BLaER1 treated with 17β-estradiol and CSF1 and Interleukin-3, amounts not matched to agents 10 nM and 100 nM (cell line): ENCODE results near the gene HLA-F.
A peak's percentile ranks its signal among the peaks of the same experiment; 100 is the strongest.

ENCODE experiments used
- H3K27ac ChIP-seq, 11 experiments: shearing (Covaris generic); formaldehyde crosslinking; 2 replicates each; pipeline ENCODE4 v1.8.1; 2022
- H3K27me3 ChIP-seq, 11 experiments: shearing (Covaris generic); formaldehyde crosslinking; 2 replicates each; pipeline ENCODE4 v1.8.1; 2022
- H3K36me3 ChIP-seq, 11 experiments: shearing (Covaris generic); formaldehyde crosslinking; 2 replicates each; pipeline ENCODE4 v1.8.1; 2022
- H3K4me1 ChIP-seq, 10 experiments: shearing (Covaris generic); formaldehyde crosslinking; 2 replicates each; pipeline ENCODE4 v1.8.1; 2022
- H3K4me2 ChIP-seq, 11 experiments: shearing (Covaris generic); formaldehyde crosslinking; 2 replicates each; pipeline ENCODE4 v1.8.1; 2022
- H3K4me3 ChIP-seq, 10 experiments: shearing (Covaris generic); formaldehyde crosslinking; 2 replicates each; pipeline ENCODE4 v1.8.1; 2022
- H3K9ac ChIP-seq, 11 experiments: shearing (Covaris generic); formaldehyde crosslinking; 2 replicates each; pipeline ENCODE4 v1.8.1; 2022
- H3K9me3 ChIP-seq, 11 experiments: shearing (Covaris generic); formaldehyde crosslinking; replicated peaks in 1 of 11; 2 replicates each; pipeline ENCODE4 v1.8.1; 2022
- H4K20me1 ChIP-seq, 11 experiments: shearing (Covaris generic); formaldehyde crosslinking; 2 replicates each; pipeline ENCODE4 v1.8.1; 2022
- Cebpa-rat ChIP-seq, 11 experiments: shearing (Covaris generic); IDR thresholded peaks; 2 replicates each; pipeline ENCODE4 v1.8.1; 2022

Gene HLA-F

DNA sequence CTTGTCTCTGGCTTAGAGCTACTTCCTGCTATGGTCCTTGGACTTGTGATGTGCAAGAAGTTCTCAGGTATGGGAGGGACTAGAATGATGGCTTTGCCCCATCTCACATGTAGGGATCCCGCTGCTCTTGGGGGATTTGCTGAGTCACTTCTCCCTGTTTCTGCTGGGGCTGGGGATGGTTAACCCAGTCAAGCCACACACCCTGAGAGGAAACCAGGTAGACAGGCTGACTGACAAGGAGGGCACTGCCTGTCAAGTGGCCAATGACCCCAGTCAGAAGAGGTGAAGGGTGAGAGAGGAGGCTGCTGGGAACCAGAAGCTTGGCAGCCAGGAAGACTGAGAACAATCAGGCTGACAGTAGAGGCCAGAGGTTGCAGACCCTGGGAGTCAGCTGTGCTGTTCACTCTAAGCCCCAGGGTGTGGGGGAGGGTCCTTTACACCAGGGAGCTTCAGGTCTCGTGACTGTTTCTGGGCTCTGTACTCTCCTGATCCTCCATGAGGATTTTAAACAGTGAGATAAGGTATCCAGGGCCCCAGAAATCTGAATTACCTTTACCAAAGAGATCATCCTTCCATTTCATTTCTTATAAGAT lies 34.6 kb downstream of the HLA-F start:
- H3K9me3 ChIP-seq: no peaks in the 10 kb centered on the region
- H3K27ac ChIP-seq: no peak overlapping the region
- no peak overlapping the region for H3K4me2 ChIP-seq
- peaks cover 0 to 14% (median 4%) of the 10 kb centered on the region in 10 experiments; a peak in 8 of 20 replicates for H3K4me1 ChIP-seq
- TF ChIP-seq Cebpa-rat (IDR thresholded peaks at IDR 0.05): no peak
- no peaks in the 10 kb centered on the region for H3K27me3 ChIP-seq
- H3K36me3 ChIP-seq: no peaks in the 10 kb centered on the region
- H3K9ac ChIP-seq: no peak overlapping the region
- no peaks in the 10 kb centered on the region for H4K20me1 ChIP-seq
- no peak overlapping the region for H3K4me3 ChIP-seq

DNA sequence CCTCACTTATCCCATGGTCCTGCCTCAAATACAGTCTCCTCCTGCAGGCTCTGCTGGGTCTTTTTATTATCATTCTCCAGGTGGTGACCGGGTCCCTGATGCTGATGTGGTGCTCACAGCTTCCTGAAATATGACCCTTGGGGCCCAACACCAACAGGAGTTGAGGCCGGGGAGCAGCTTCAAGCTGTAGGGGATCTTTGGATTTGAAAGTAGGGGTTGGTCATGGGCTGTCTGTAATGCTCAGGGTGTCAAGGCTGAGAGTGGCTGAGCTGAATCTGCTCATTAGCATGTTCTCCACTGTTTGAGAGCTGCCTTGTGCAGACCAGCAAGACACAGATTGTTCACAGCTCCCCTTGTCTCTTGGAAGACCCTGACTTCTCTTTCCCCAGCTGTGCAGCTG lies 35.5 kb downstream of the HLA-F start:
- Histone ChIP-seq H4K20me1 (no peaks in the 10 kb centered on the region), H3K27ac (no peak overlapping the region), H3K4me2 (no peak overlapping the region), H3K9me3 (no peaks in the 10 kb centered on the region), H3K4me3 (no peak overlapping the region), H3K4me1 (peaks cover 0 to 10% (median 5%) of the 10 kb centered on the region in 10 experiments; a peak in 9 of 20 replicates), H3K9ac (no peak overlapping the region), H3K36me3 (no peaks in the 10 kb centered on the region), H3K27me3 (no peaks in the 10 kb centered on the region)
- TF ChIP-seq Cebpa-rat (IDR thresholded peaks at IDR 0.05): no peak

DNA sequence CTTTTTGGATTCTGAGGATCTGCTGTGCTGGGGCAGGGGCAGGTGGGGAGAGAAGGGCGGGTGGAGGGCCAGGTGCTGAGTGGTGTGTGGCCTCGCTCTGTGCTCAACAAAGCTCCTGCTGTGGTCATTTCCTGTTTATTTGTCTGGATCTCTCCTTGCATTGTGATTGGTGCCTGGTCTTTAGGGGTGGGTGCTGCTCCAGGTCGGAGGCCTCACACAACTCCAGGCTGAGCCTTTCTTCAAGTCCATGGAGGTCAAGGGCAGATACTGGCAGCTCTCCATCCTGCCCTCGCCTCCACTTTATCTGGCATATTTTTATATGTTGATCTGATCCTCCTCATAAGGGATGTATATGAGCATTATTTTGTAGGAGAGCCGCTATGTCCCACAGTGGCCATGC lies 36.2 kb downstream of the HLA-F start:
- no peaks in the 10 kb centered on the region for H3K9me3 ChIP-seq
- peaks cover 0 to 12% (median 6%) of the 10 kb centered on the region in 10 experiments; a peak in 8 of 20 replicates for H3K4me1 ChIP-seq
- no peak overlapping the region for H3K9ac ChIP-seq
- no peak overlapping the region for H3K27ac ChIP-seq
- no peaks in the 10 kb centered on the region for H4K20me1 ChIP-seq
- H3K4me3 ChIP-seq: no peak overlapping the region
- H3K27me3 ChIP-seq: no peaks in the 10 kb centered on the region
- no peak for TF ChIP-seq Cebpa-rat (IDR thresholded peaks at IDR 0.05)
- no peaks in the 10 kb centered on the region for H3K36me3 ChIP-seq
- no peak overlapping the region; a peak in 1 of 22 replicates for H3K4me2 ChIP-seq

DNA sequence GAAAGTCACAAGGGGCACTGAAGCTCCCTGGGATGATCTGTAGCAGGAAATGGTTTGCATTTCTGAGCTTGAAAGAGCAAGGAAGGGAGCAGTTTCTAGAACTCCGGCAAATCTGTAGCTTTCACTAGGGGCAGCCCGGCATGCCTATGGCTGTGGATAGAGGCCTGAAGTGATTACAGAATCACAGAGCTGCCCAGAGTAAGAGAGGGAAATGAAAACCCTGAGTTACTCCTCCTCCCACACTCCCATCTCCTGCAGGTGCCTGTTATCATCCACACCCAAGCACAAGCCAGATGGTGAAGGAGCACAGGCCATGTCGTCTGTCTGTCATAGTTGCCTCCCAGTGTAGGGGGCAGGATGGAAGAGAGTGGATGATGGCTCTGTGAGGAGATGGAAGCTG lies 37.1 kb downstream of the HLA-F start:
- Histone ChIP-seq H3K27me3 (no peaks in the 10 kb centered on the region), H3K4me3 (no peak overlapping the region), H3K9me3 (no peaks in the 10 kb centered on the region), H3K4me1 (peaks cover 0 to 12% (median 6%) of the 10 kb centered on the region in 10 experiments; a peak in 8 of 20 replicates), H4K20me1 (no peaks in the 10 kb centered on the region), H3K4me2 (no peak overlapping the region), H3K9ac (no peak overlapping the region), H3K27ac (no peak overlapping the region), H3K36me3 (no peaks in the 10 kb centered on the region)
- no peak for TF ChIP-seq Cebpa-rat (IDR thresholded peaks at IDR 0.05)

DNA sequence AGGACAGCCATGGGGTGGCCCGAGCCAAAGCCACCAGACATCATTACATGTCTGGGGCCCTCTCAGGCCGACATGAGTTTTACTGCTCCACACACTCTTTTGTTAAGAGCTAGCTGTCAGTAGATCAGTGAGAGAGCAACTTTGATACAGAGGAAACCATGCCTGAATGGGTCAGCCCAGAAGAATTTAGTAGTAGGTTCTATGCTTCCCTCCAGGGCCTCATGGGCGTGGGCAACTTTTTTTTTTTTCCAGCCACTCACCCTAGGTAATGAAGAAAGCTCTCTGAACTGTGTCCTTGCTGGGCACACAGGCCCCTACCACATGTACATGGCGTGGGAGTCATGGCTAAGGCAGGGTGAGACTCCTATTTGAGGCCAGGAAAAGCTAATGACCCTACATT lies 38.8 kb downstream of the HLA-F start:
- Histone ChIP-seq H3K4me3 (no peak overlapping the region), H3K27me3 (no peaks in the 10 kb centered on the region), H3K27ac (no peak overlapping the region), H3K9ac (no peak overlapping the region), H3K9me3 (no peaks in the 10 kb centered on the region), H3K4me2 (no peak overlapping the region), H3K36me3 (no peaks in the 10 kb centered on the region), H3K4me1 (peaks cover 0 to 12% (median 6%) of the 10 kb centered on the region in 10 experiments; a peak in 8 of 20 replicates), H4K20me1 (no peaks in the 10 kb centered on the region)
- no peak for TF ChIP-seq Cebpa-rat (IDR thresholded peaks at IDR 0.05)

DNA sequence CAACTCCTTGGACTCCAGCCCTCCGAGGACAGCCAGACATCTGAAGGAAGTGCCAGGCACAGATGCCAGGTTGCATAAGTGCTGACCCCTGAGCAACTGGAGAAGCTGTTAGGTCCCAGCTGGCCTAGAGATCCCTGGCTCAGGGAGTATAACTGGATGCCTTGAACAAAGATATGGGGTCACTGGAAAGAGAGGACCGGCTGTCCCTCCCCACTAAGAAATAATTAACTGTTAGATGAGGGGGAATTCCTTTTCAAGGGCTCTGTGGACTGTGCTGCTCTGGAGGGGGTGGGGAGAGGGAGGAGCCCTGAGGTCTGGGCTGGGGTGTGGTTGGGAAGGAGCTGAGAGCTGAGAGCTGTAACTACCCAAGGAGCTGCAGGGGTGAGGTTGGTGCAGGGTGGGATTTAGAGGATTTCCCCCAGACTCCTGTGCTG lies 39.6 kb downstream of the HLA-F start:
- no peaks in the 10 kb centered on the region for H4K20me1 ChIP-seq
- no peaks in the 10 kb centered on the region for H3K9me3 ChIP-seq
- H3K27ac ChIP-seq: no peak overlapping the region
- H3K27me3 ChIP-seq: no peaks in the 10 kb centered on the region
- no peak overlapping the region for H3K4me3 ChIP-seq
- H3K9ac ChIP-seq: no peak overlapping the region
- H3K4me1 ChIP-seq: peaks cover 0 to 12% (median 6%) of the 10 kb centered on the region in 10 experiments; a peak in 8 of 20 replicates
- no peak for TF ChIP-seq Cebpa-rat (IDR thresholded peaks at IDR 0.05)
- H3K4me2 ChIP-seq: peak overlapping the region in 2 of 11 experiments; percentile 48 to 66; a peak in 2 of 22 replicates
- H3K36me3 ChIP-seq: no peaks in the 10 kb centered on the region

DNA sequence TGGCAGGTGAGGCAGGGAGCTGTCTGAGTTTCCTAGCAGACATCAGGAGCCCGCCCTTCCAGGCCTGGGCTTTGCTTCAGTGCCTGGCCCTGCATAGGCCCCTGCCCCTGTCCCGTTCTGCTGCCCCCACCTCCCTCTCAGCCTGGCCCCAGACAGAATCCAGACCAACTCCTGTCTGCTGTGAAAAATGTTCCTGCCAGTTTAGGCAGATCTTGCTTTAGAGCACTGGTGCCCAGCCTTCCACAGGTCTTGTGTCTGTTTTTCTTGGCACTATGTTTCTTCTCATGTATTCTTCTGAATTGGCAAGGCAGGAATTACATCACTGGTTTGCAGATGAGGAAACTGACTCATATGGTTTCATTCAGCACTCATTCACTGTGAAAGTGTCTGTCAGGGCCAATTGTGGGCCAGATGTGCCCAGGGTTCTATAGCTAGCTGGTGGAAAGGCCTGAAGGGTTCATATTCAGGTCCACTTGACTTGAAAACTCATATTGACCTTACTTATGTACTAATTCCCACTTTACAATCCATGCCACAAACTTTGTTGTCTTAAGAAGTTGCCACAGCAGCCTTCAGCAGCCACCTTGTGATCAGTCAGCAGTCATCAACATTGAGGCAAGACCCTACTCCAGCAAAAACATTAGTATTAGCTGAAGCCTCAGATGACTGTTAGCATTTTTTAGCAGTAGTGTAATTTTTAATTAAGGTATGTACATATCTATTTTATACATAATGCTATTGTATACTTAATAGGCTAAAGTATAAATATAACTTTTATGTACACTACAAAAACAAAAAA lies 40.5 kb downstream of the HLA-F start:
- H3K27ac ChIP-seq: no peak overlapping the region
- H3K4me1 ChIP-seq: peaks cover 0 to 12% (median 6%) of the 10 kb centered on the region in 10 experiments; a peak in 8 of 20 replicates
- no peaks in the 10 kb centered on the region for H4K20me1 ChIP-seq
- H3K27me3 ChIP-seq: no peaks in the 10 kb centered on the region
- H3K4me3 ChIP-seq: no peak overlapping the region
- H3K36me3 ChIP-seq: no peaks in the 10 kb centered on the region
- H3K4me2 ChIP-seq: peak overlapping the region in 4 of 11 experiments; percentile 25 to 66 (median 42); a peak in 7 of 22 replicates
- H3K9me3 ChIP-seq: no peaks in the 10 kb centered on the region
- no peak overlapping the region for H3K9ac ChIP-seq
- no peak for TF ChIP-seq Cebpa-rat (IDR thresholded peaks at IDR 0.05)

DNA sequence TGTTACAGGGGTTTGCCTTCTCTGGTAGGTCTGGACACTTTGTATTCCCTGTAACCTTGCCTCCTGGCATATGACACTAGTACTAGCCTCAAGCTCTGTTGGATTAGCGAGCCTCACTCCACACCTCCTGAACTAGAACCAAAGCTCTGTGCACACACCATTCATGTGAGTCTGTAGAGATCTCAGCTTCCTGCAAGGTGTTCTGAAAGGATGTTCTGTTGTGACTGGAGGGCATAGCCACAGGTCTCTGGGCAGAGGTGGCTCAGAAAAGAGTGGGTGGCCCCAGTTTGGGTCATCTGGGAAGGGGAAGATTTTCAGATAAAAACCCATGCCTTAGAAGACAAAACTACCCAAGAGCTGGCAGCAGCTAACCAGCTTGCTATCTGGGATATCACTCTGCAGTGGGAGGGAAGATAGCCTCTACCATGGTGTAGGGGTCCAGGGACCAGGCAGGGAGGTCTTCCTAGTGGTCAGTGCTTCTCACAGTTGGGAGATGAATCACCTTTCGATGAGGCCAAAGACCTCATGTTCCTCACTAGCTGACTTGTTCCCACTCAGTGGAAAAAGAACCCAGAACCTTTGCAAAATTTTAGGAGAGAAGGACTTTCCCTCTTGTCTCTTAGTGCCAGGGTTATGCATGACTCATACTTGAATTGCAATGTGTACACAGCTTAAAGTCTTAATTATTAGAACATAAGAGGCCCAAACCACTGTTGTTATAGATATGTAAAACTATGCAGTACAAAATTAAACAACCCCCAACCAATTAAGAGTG lies 41.4 kb downstream of the HLA-F start:
- Histone ChIP-seq H3K4me1 (peaks cover 0 to 12% (median 2%) of the 10 kb centered on the region in 10 experiments; a peak in 7 of 20 replicates), H3K36me3 (no peaks in the 10 kb centered on the region), H3K9ac (no peak overlapping the region), H3K4me3 (no peak overlapping the region), H3K27ac (no peak overlapping the region), H4K20me1 (no peaks in the 10 kb centered on the region), H3K9me3 (no peaks in the 10 kb centered on the region), H3K4me2 (no peak overlapping the region), H3K27me3 (no peaks in the 10 kb centered on the region)
- TF ChIP-seq Cebpa-rat (IDR thresholded peaks at IDR 0.05): no peak

DNA sequence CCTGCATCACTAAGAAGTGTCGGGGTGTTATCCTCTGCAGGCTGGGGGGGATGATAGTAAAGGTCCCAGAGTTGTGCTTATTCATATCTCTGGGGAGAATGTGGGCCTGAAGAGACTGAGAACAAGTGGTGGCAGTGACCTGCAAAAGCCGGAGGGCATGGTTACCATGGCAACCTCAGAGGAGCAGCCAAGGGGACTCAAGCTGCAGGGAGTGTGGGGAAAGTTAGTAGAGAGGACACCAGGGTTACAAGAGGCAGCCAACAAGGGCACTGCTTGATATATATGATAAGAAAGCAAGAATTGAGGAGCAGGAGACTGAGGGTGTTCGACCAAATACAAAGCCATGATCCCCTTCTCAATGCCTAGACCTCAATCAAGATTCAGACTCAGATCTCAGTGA lies 46.1 kb downstream of the HLA-F start:
- TF ChIP-seq Cebpa-rat (IDR thresholded peaks at IDR 0.05): no peak
- H3K4me2 ChIP-seq: no peak overlapping the region
- no peaks in the 10 kb centered on the region for H3K36me3 ChIP-seq
- no peak overlapping the region for H3K9ac ChIP-seq
- H3K27me3 ChIP-seq: no peaks in the 10 kb centered on the region
- no peaks in the 10 kb centered on the region for H3K9me3 ChIP-seq
- H4K20me1 ChIP-seq: no peaks in the 10 kb centered on the region
- H3K4me3 ChIP-seq: no peak overlapping the region
- no peak overlapping the region for H3K27ac ChIP-seq
- H3K4me1 ChIP-seq: no peaks in the 10 kb centered on the region; a peak in 1 of 20 replicates
